Caco-2 (cell line): ENCODE measurements around the gene TRAPPC10. TPM values are rescaled to one million over a fixed set of nuclear protein-coding genes. Genes with fewer than 3 reads are reported as not detected.

Experiments used
- BruUV-seq: library from RNA; stranded (reverse); fragments of 400-500 nt; replicated peaks from 2 replicates; lab custom pipeline; 2021; lab: Mats Ljungman, UMichigan
- CTCF ChIA-PET: fragments of 300-600 bp; sonication (Branson Sonifier 250); formaldehyde crosslinking; loops from one replicate; lab custom pipeline; 2022; ENCODE audit warnings: antibody characterized with exemption; lab: Charles Lee
- POLR2A ChIA-PET: fragments of 300-600 bp; sonication (Branson Sonifier 250); formaldehyde crosslinking; loops from one replicate; lab custom pipeline; 2022; ENCODE audit warnings: antibody characterized with exemption; lab: Charles Lee
- DNase-seq, 2 experiments: peaks; one replicate each; pipeline versions ENCODE4 v3.0.0 to v3.0.0-alpha.2; 2020 to 2022
- H3K27me3 ChIP-seq: replicated peaks from 2 replicates; pipeline ENCODE4 v1.6.0; 2011; ENCODE audit warnings: low read length; ENCODE audit not compliant: control insufficient read depth, insufficient read depth
- H3K36me3 ChIP-seq: 2 replicates; pipeline ENCODE4 v1.5.1; 2011; ENCODE audit warnings: low read length; ENCODE audit not compliant: control insufficient read depth, insufficient read depth
- H3K4me1 ChIP-seq: fragments of 250-450 bp; sonication (Bioruptor Pico); 2 replicates; pipeline ENCODE4 v1.5.1; 2020; ENCODE audit warnings: mild to moderate bottlenecking
- H3K4me3 ChIP-seq: 2 replicates; pipeline ENCODE4 v1.5.1; 2011; ENCODE audit warnings: low read depth, mild to moderate bottlenecking, control low read depth, low read length
- H3K9me3 ChIP-seq: fragments of 250-450 bp; sonication (Bioruptor Pico); 2 replicates; pipeline ENCODE4 v1.5.1; 2020; ENCODE audit warnings: mild to moderate bottlenecking, moderate library complexity
- H3K27ac Mint-ChIP-seq: one replicate; pipeline ENCODE4 v1.8.0; 2022; ENCODE audit warnings: mixed read lengths; ENCODE audit not compliant: unreplicated experiment
- H3K27me3 Mint-ChIP-seq: one replicate; pipeline ENCODE4 v1.8.0; 2022; ENCODE audit warnings: mixed read lengths; ENCODE audit not compliant: insufficient read depth, unreplicated experiment
- H3K36me3 Mint-ChIP-seq: one replicate; pipeline ENCODE4 v1.8.0; 2022; ENCODE audit warnings: mild to moderate bottlenecking, mixed read lengths; ENCODE audit not compliant: insufficient read depth, unreplicated experiment
- H3K4me1 Mint-ChIP-seq: one replicate; pipeline ENCODE4 v1.8.0; 2022; ENCODE audit warnings: low read depth, mixed read lengths; ENCODE audit not compliant: unreplicated experiment
- H3K4me3 Mint-ChIP-seq: one replicate; pipeline ENCODE4 v1.8.0; 2022; ENCODE audit warnings: mild to moderate bottlenecking, moderate library complexity, mixed read lengths; ENCODE audit not compliant: unreplicated experiment
- H3K9me3 Mint-ChIP-seq: one replicate; pipeline ENCODE4 v1.8.0; 2022; ENCODE audit warnings: mixed read lengths; ENCODE audit not compliant: unreplicated experiment
- CTCF ChIP-seq, 2 experiments: fragments of 200-600 bp in 1 of 2; IDR thresholded peaks; 1 replicate in 1 of 2; 2 replicates in 1 of 2; pipeline versions ENCODE4 v1.5.1 to v1.8.0; 2011 to 2022; ENCODE audit warnings: antibody characterized with exemption in 1 of 2, control low read depth in 1 of 2, inconsistent platforms in 1 of 2, low read depth in 1 of 2, low read length in 1 of 2, mild to moderate bottlenecking in 1 of 2, moderate library complexity in 1 of 2; ENCODE audit not compliant: insufficient read depth in 1 of 2, severe bottlenecking in 1 of 2, unreplicated experiment in 1 of 2
- intact Hi-C: fragments of 100-400 bp; cut with micrococcal nuclease; formaldehyde crosslinking; loops from one replicate; pipeline ENCODE4 v1.10.0; 2022; ENCODE audit not compliant: unreplicated experiment
- total RNA-seq: library from RNA; stranded (reverse); gene quantifications from 2 replicates; pipeline ENCODE4 v1.2.3, GENCODE V29; 2022

Gene TRAPPC10
- total RNA-seq, 1 experiment from 2014 or later: 43.4 TPM

DNA sequence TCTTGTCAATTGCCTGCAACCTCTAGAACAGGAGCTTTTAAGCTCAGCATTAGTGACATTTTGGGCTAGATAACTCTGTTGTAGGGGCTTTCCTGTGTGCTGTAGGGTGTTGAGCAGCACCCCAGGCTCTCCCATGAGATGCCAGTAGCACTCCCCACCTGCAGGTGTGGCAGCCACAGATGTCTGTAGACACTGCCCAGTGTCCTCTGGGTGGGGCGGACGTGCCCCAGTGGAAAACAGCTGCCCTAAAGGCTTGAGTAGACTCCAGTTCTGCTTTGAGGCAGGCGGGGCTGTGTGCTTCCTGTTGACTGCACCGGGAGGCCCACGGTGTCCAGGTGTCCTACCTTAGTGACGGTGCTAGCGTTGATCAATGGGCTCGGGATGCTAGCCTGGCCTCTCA is 78.2 kb downstream of the TRAPPC10 start:
- Histone ChIP-seq H3K36me3 (0 out of 2 replicates have a peak, but pooled peaks cover 1% of the 10 kb centered on the region), H3K4me3 (no peak overlapping the region), H3K27me3 (no peaks in the 10 kb centered on the region), H3K9me3 (no peaks in the 10 kb centered on the region), H3K4me1 (no peaks in the 10 kb centered on the region)
- no peak for TF ChIP-seq CTCF (IDR thresholded peaks at IDR 0.05; ENCODE audit: insufficient read depth in 1 of 2, low read depth in 1 of 2, low read length in 1 of 2, severe bottlenecking in 1 of 2, unreplicated experiment in 1 of 2)
- no TSS peak for BruUV-seq
- Mint-ChIP-seq H3K4me3 (no peak overlapping the region), H3K36me3 (peaks cover 69% of the 10 kb centered on the region), H3K4me1 (peaks cover 14% of the 10 kb centered on the region), H3K27me3 (no peaks in the 10 kb centered on the region), H3K27ac (no peak overlapping the region), H3K9me3 (no peaks in the 10 kb centered on the region)
- CTCF ChIA-PET: no interaction called here
- POLR2A ChIA-PET: no interaction called here
- intact Hi-C loops: no loop called here
- no peak for DNase-seq

DNA sequence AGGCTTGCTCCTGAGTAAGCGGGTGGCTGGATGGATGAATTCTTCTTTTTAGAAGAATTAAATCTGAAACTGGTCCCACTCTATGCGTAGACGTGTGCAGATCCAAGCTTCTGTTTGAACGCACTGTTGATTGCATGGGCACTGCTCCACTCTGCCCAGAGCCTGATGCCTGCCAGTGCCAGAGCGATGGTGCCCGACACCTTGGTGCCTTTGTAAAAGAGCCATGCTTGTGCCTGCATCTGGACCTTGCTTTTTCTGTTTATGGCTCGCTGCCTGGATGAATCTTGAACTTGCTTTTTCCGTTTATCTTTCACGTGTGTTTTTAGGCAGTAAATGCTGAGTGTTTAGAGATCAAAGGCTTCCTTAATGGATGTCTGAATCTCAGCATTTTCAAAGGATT is 80.1 kb downstream of the TRAPPC10 start:
- no peaks in the 10 kb centered on the region for H3K4me1 ChIP-seq
- no peaks in the 10 kb centered on the region for H3K9me3 Mint-ChIP-seq
- no peak overlapping the region for H3K4me3 Mint-ChIP-seq
- no peak overlapping the region for H3K27ac Mint-ChIP-seq
- no peaks in the 10 kb centered on the region for H3K27me3 ChIP-seq
- DNase-seq: no peak
- H3K36me3 Mint-ChIP-seq: peaks cover 51% of the 10 kb centered on the region
- intact Hi-C loops: no loop called here
- H3K27me3 Mint-ChIP-seq: no peaks in the 10 kb centered on the region
- no TSS peak for BruUV-seq
- TF ChIP-seq CTCF (IDR thresholded peaks at IDR 0.05; ENCODE audit: insufficient read depth in 1 of 2, low read depth in 1 of 2, low read length in 1 of 2, severe bottlenecking in 1 of 2, unreplicated experiment in 1 of 2): no peak
- peaks cover 14% of the 10 kb centered on the region for H3K4me1 Mint-ChIP-seq
- no peaks in the 10 kb centered on the region for H3K36me3 ChIP-seq
- POLR2A ChIA-PET: no interaction called here
- no peaks in the 10 kb centered on the region for H3K9me3 ChIP-seq
- CTCF ChIA-PET: no interaction called here
- H3K4me3 ChIP-seq: no peak overlapping the region

DNA sequence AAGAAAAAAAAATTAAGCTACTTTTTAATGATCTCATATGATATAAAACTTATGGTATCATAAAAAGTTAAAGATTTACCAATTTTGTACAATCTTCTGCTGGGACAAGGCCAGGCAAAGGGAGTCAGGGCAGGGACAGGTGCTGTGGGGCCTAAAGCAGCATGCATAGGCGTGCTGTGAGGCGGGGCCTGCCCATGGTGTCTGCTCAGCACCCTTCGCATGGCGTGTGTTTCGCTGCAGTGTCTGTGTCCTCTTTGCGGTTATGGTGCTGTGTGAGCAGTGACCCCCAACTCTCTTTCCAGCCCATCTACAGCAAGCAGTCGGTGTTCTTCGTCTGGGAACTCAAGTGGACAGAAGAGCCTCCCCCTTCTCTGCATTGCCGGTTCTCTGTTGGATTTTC is 81.7 kb downstream of the TRAPPC10 start:
- Histone ChIP-seq H3K9me3 (no peaks in the 10 kb centered on the region), H3K4me1 (no peaks in the 10 kb centered on the region), H3K27me3 (no peaks in the 10 kb centered on the region), H3K36me3 (no peaks in the 10 kb centered on the region), H3K4me3 (no peak overlapping the region)
- Mint-ChIP-seq H3K27ac (no peak overlapping the region), H3K4me3 (no peak overlapping the region), H3K9me3 (no peaks in the 10 kb centered on the region), H3K27me3 (no peaks in the 10 kb centered on the region), H3K36me3 (peaks cover 36% of the 10 kb centered on the region), H3K4me1 (peaks cover 5% of the 10 kb centered on the region)
- no peak for DNase-seq
- no TSS peak for BruUV-seq
- CTCF ChIA-PET: no interaction called here
- POLR2A ChIA-PET: interaction anchor here (0.6 kb wide), 1 partner anchor 92 kb away, joined by 5 read pairs; no protein-coding TSS in a partner anchor
- intact Hi-C loops: no loop called here
- no peak for TF ChIP-seq CTCF (IDR thresholded peaks at IDR 0.05; ENCODE audit: insufficient read depth in 1 of 2, low read depth in 1 of 2, low read length in 1 of 2, severe bottlenecking in 1 of 2, unreplicated experiment in 1 of 2)
